Vagina (tissue), 2 donors: ENCODE results near the gene HS6ST2.

ENCODE experiments used
- POLR2A ChIP-seq, 2 donors: fragments of 450-650 bp; IDR thresholded peaks; one replicate each; pipeline ENCODE4 v1.6.1; 2017; ENCODE audit warnings: antibody characterized with exemption in 2 of 2, mild to moderate bottlenecking in 2 of 2, moderate library complexity in 2 of 2
- TF ChIP-seq, protein P1 (sequence below), 3 experiments: fragments of 450-650 bp in 2 of 3; fragments of 200-600 bp in 1 of 3; sonication (generic) in 1 of 3; IDR thresholded peaks; one replicate each; pipeline ENCODE4 v1.5.1; 2017 to 2019; ENCODE audit warnings: antibody characterized with exemption in 3 of 3, mild to moderate bottlenecking in 2 of 3, moderate library complexity in 2 of 3

DNA sequence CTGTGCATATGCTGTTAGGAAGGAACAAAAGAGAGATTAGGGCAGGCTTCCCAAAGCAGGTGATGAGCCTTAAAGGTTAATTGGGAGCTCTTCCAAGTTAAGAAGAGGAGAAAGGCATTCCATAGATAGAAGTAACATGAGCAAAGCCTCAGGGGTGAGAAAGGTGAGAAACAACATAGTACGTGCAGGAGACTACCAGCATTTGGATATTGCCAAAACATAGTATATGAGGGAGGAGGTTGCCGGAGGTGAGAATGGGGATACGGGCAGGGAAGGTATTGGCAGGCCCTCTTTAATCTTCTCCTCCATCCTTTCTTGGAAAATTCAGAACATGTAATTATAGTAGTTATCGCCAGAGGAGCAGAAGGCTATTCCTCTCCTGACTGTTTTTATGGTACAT lies 373.5 kb downstream of the HS6ST2 start:
- TF ChIP-seq, protein P1, sequence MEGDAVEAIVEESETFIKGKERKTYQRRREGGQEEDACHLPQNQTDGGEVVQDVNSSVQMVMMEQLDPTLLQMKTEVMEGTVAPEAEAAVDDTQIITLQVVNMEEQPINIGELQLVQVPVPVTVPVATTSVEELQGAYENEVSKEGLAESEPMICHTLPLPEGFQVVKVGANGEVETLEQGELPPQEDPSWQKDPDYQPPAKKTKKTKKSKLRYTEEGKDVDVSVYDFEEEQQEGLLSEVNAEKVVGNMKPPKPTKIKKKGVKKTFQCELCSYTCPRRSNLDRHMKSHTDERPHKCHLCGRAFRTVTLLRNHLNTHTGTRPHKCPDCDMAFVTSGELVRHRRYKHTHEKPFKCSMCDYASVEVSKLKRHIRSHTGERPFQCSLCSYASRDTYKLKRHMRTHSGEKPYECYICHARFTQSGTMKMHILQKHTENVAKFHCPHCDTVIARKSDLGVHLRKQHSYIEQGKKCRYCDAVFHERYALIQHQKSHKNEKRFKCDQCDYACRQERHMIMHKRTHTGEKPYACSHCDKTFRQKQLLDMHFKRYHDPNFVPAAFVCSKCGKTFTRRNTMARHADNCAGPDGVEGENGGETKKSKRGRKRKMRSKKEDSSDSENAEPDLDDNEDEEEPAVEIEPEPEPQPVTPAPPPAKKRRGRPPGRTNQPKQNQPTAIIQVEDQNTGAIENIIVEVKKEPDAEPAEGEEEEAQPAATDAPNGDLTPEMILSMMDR (IDR thresholded peaks at IDR 0.05) = no peak
- no peak for TF ChIP-seq POLR2A (IDR thresholded peaks at IDR 0.05)
